ENCODE results near the gene MYO19. TPM values are rescaled to one million over a fixed set of nuclear protein-coding genes. Genes with fewer than 3 reads are reported as not detected.

Gene MYO19
- total and polyA plus RNA-seq, 9 of the 15 experiments (the other 6 are each of a cell fraction or from before 2014, with no cell fraction given) = 21.6 to 176 (median 129) TPM

DNA sequence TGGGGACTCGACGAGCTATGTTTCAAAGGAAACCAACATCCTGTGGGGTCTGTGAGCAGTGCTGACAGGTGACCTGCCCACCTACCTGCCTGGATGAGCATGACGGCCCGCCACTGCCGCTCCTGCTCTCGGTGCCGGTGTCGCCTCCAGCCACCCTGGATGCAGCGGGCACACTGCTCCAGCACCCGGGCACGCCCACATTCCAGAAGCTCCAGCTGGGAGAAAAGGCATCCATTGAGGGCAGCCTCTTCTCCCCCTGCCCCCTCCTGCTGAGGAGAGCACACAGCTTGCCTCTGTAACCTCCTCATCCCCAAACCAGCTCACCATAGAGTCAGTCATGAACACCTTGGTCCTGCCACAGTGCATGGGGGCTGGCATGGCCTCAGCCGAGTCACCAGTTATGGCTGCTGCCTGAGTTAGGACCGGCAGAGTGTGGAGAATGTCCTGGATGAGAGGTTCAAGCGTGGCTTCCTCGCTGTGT is 33.9 kb downstream of the MYO19 start:
- DNase-seq (ENCODE audit: extremely low read depth in 1 of 4, low spot score in 3 of 4) (peak in 1 of 4 experiments; percentile 11), ATAC-seq (no peak), FAIRE-seq (no peak)
- Histone ChIP-seq H2AFZ (ENCODE audit: low read depth, low read length) (no peak overlapping the region), H3K36me3 (ENCODE audit: control insufficient read depth, insufficient read depth, low read length) (peaks cover 95% of the 10 kb centered on the region), H3K4me3 (no peak overlapping the region), H3K4me1 (replicated peaks in 1 of 2; ENCODE audit: control insufficient read depth in 2 of 2, insufficient read depth in 2 of 2, low read length in 2 of 2) (peaks cover 0 to 3% of the 10 kb centered on the region in 2 experiments; a peak in 2 of 5 replicates), H3K9me1 (ENCODE audit: control insufficient read depth, insufficient read depth, low read length) (no peaks in the 10 kb centered on the region), H4K20me1 (replicated peaks; ENCODE audit: control insufficient read depth, insufficient read depth, low read length) (0 out of 2 replicates have a peak, but pooled peaks cover 4% of the 10 kb centered on the region), H3K9me3 (replicated peaks; ENCODE audit: control insufficient read depth, insufficient read depth, low read depth, low read length) (no peaks in the 10 kb centered on the region), H3K9ac (ENCODE audit: insufficient read depth in 1 of 2, low read depth in 2 of 2, low read length in 2 of 2) (0 out of 4 replicates have a peak overlapping the region, but pooled peaks of 1 of the 2 experiments have one; percentile 35), H3K27me3 (ENCODE audit: control insufficient read depth in 2 of 2, insufficient read depth in 2 of 2, low read length in 2 of 2) (no peaks in the 10 kb centered on the region), H3K79me2 (ENCODE audit: control insufficient read depth, insufficient read depth, low read length) (no peaks in the 10 kb centered on the region), H3K27ac (ENCODE audit: extremely low read depth, low read depth, low read length) (no peak overlapping the region; the same call in 2 of the 3 replicates), H3K4me2 (ENCODE audit: insufficient read depth, low read length) (no peak overlapping the region)
- ChIA-PET CTCF (ENCODE audit: low intra/inter-chr PET ratio) (no interaction called here), POLR2A (interaction anchor here (2.9 kb wide), 1 partner anchor 9 kb away, joined by 18 read pairs; no protein-coding TSS in a partner anchor)
- TF ChIP-seq, protein P1, sequence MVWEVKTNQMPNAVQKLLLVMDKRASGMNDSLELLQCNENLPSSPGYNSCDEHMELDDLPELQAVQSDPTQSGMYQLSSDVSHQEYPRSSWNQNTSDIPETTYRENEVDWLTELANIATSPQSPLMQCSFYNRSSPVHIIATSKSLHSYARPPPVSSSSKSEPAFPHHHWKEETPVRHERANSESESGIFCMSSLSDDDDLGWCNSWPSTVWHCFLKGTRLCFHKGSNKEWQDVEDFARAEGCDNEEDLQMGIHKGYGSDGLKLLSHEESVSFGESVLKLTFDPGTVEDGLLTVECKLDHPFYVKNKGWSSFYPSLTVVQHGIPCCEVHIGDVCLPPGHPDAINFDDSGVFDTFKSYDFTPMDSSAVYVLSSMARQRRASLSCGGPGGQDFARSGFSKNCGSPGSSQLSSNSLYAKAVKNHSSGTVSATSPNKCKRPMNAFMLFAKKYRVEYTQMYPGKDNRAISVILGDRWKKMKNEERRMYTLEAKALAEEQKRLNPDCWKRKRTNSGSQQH (CRISPR knock-in tag; IDR thresholded peaks at IDR 0.05) = no peak
- TF ChIP-seq JUND (IDR thresholded peaks at IDR 0.05; ENCODE audit: borderline replicate concordance, low read depth, low read length) (no peak), JUND (tag; IDR thresholded peaks at IDR 0.05; ENCODE audit: borderline replicate concordance, low read depth, low read length) (no peak), SRSF9 (IDR thresholded peaks at IDR 0.05; ENCODE audit: borderline replicate concordance, low read depth, low read length) (no peak), ZSCAN32 (CRISPR knock-in tag; IDR thresholded peaks at IDR 0.05) (no peak), KLF6 (CRISPR knock-in tag; IDR thresholded peaks at IDR 0.05; ENCODE audit: borderline replicate concordance) (no peak), BACH1 (tag; IDR thresholded peaks at IDR 0.05) (no peak)
- TF ChIP-seq, protein P2, sequence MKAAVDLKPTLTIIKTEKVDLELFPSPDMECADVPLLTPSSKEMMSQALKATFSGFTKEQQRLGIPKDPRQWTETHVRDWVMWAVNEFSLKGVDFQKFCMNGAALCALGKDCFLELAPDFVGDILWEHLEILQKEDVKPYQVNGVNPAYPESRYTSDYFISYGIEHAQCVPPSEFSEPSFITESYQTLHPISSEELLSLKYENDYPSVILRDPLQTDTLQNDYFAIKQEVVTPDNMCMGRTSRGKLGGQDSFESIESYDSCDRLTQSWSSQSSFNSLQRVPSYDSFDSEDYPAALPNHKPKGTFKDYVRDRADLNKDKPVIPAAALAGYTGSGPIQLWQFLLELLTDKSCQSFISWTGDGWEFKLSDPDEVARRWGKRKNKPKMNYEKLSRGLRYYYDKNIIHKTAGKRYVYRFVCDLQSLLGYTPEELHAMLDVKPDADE (conservative IDR thresholded peaks at IDR 0.05; ENCODE audit: control insufficient read depth, low read depth, low read length) = no peak
- intact Hi-C loops (cut with micrococcal nuclease) (no loop called here), in situ Hi-C loops (cut with MboI) (no loop called here)
- no TSS peak for BruUV-seq (replicated peaks)
- WGBS (ENCODE audit: insufficient coverage, low coverage, missing lambda C conversion rate) = 93% methylated on average over 15 of the region's 15 CpGs

Data from K562 (cell line).